NCI-H2196 (cell line): Measurements from ENCODE around the gene PVRIG.
"Not testable (repeated sequence)": the region's sequence is repeated elsewhere in the genome, so short reads cannot be mapped to it uniquely, and the experiment has no call there.

ENCODE experiments used
- DNase-seq: peaks from one replicate; lab custom pipeline; 2025; ENCODE audit not compliant: unreplicated experiment; lab: John Stamatoyannopoulos, UW

PVRIG gene

DNA sequence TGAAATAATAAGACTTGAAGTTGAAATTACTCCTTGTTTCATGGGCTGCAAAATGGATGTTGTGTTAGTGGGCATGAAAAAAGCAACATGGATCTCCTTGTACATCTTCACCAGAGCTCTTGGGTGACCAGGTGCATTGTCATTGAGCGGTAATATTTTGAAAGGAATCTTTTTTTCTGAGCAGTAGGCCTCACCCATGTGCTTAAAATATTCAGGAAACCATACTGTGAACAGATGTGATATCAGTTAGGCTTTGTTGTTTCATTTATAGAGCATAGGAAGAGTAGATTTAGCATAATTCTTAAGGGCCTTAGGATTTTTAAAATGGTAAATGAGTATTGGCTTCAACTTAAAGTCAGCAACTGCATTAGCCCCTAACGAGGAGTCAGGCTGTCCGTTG, 26.8 kb upstream of the PVRIG start:
- no peak for DNase-seq

GRCh38 chr7:100195222-100195621, 24.5 kb upstream of the PVRIG start:
- DNase-seq, result no peak

- not testable (repeated sequence) for DNase-seq
These were observed 23.8 kb upstream of the PVRIG start for GRCh38 chr7:100195901-100196322.

- DNase-seq, result no peak
These were observed 21.5 kb upstream of the PVRIG start for GRCh38 chr7:100198266-100198665.

DNA sequence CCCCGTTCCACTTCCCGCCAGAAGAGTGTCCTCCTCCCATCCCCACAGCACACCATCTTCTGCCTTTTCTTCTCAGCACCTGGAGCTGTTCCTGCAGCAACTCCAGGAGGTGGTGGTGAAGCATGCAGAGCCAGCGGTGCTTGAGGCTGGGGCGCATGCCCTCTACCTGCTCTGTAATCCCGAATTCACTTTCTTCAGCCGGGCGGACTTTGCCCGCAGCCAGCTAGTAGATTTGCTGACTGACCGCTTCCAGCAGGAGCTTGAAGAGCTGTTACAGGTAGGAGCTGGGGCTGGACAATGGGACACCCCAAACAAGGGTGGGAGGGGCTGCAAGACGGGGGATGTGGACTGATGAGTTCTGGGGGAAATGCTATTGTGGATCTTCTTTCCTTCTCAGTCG, 19.1 kb upstream of the PVRIG start:
- DNase-seq, result no peak

- DNase-seq, result no peak
These were observed 15.3 kb upstream of the PVRIG start for GRCh38 chr7:100204454-100204853.

GRCh38 chr7:100208911-100209408, 10.8 kb upstream of the PVRIG start:
- DNase-seq, result no peak

DNA sequence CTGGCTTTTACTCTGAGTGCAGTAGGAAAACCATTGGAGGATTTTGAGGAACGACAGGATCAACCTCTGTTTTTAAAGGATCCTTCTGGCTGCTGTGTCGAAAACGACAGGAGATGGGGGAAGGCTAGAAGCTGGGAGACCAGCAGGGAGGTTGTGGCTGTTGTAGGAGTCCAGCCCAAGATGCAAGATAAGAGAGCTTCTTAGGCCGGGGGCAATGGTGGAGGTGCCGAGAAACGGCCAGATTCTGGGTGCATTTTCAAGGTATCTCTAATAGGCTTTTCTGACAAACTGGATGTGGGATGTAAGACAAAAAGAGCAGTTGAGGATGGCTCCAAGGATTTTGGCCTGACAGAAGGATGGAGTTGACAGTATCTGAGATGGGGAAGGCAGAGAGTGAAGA, 10.3 kb upstream of the PVRIG start:
- DNase-seq, result no peak

GRCh38 chr7:100210805-100211204, 8.9 kb upstream of the PVRIG start:
- no peak for DNase-seq

DNA sequence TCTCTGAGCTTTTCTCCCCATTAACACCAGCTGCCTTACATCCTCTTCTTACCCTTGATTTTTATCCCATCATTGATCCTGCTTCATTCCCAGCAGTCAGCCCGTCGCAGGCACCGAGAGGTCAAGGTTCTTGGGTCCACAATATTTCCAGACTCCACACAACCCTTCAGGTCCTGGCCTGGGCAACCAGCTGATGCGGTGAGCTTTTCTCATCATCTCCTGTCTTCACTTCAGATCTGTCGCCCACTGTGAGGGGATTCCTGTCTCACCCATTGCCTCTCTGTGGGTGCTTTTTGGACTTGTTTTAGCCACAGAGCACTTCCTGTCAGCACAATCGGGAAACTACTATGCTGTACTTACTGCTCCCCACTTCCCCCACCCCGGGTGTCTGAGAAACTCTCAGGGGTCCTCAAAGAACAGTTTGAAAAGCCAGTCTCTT, 8.4 kb upstream of the PVRIG start:
- no peak for DNase-seq

DNA sequence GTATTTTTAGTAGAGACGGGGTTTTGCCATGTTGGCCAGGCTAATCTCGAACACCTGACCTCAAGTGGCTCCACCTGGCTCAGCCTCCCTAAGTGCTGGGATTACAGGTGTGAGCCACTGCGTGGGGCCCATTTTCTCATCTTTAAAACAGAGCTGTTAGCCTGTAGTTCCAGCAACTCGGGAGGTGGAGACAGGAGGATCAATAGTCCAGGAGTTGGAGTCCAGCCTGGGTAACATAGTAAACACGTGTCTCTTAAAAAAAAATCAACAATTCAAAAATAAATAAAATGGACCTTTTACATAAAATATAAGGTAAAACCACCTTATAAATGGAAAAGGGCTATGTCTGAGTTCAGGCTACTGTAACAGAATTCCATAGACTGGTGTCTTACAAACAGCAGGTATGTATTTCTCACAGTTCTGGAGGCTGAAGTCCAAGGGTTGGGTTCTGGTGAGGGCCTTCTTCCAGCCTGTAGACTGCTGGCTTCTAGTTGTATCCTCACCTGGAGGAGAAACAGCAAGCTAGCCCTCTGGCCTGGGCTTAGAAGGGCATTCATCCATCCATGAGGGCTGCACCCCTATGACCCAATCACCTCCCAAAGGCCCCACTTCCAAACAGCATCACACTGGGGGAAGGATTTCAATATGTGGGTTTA, 7.0 kb upstream of the PVRIG start:
- DNase-seq, result no peak

- no peak for DNase-seq
These were observed 6.1 kb upstream of the PVRIG start for GRCh38 chr7:100213672-100214071.

- DNase-seq, result not testable (repeated sequence)
These were observed 5.4 kb upstream of the PVRIG start for GRCh38 chr7:100214356-100214755.

DNA sequence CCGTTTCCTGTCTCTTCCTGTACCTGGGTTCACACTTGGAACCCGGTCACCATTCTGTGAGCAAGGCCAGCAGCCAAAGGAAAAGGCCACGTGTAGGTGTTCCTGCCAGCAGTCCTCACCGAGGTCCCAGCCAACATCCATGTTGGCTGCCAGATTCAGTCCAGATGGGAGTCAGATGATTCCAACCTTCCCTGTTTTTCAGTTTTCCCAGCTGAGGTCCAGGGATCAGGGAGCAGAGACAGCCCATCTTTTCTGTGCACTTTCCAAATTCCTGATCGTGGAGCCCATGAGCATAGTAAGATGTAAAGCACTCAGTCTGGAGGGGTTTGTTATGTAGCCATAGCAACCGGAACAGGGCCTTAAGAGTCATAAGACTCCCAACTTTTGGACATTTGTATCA, 3.9 kb upstream of the PVRIG start:
- no peak for DNase-seq

DNA sequence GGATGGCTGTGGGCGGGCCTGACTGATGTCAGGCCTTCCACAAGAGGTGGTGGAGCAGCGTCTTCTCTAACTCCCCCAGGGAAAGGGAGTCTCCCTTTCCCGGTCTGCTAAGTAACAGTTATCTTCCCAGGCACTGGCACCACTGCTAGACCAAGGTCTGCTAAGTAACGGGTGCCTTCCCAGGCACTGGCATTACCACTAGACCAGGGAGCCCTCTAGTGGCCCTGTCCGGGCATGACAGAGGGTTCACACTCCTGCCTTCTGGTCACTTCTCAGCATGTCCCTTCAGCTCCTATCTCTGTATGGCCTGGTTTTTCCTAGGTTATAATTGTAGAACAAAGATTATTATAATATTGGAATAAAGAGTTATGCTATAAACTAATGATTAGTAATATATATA, 1.8 kb upstream of the PVRIG start:
- peak; percentile 68 for DNase-seq

DNA sequence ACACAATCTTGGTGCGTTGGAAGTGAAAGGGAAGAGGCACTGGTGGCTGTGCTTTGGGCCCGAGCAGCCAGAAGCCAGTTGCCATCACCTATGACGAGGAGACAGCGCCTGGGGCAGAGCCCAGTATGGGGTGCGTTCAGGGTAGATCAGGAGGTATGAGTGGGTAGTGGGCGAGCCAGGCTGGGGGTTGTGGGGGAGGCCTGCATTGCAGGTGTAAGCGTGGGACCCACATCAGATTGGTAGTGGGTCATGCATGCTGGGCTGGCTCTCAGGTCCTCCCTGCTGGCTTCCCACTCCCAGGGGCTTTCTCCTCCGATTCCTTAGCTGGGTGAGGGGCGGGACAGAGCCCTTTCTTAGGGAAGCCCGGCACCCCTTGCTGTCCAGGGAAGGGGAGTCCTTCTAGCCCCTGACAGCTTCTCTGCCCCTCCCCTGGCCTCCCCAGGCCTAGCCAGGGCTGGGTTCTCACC, 445 bp upstream of the PVRIG start:
- no peak for DNase-seq

DNA sequence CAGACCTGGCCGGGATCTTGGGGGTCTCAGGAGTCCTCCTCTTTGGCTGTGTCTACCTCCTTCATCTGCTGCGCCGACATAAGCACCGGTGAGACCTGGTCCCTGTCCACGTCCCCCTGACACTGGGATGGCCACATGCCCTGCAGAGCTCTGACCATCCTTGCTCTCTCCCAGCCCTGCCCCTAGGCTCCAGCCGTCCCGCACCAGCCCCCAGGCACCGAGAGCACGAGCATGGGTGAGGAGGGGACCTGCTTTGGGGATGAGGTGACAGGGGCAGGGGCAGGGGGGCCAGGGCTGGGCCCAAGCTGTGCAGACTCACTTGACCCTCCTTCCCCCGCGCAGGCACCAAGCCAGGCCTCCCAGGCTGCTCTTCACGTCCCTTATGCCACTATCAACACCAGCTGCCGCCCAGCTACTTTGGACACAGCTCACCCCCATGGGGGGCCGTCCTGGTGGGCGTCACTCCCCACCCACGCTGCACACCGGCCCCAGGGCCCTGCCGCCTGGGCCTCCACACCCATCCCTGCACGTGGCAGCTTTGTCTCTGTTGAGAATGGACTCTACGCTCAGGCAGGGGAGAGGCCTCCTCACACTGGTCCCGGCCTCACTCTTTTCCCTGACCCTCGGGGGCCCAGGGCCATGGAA, 959 bp downstream of the PVRIG start:
- no peak for DNase-seq

GRCh38 chr7:100221231-100221718, 1.5 kb downstream of the PVRIG start:
- no peak for DNase-seq

GRCh38 chr7:100221767-100222444, 2.2 kb downstream of the PVRIG start:
- DNase-seq, result no peak

DNA sequence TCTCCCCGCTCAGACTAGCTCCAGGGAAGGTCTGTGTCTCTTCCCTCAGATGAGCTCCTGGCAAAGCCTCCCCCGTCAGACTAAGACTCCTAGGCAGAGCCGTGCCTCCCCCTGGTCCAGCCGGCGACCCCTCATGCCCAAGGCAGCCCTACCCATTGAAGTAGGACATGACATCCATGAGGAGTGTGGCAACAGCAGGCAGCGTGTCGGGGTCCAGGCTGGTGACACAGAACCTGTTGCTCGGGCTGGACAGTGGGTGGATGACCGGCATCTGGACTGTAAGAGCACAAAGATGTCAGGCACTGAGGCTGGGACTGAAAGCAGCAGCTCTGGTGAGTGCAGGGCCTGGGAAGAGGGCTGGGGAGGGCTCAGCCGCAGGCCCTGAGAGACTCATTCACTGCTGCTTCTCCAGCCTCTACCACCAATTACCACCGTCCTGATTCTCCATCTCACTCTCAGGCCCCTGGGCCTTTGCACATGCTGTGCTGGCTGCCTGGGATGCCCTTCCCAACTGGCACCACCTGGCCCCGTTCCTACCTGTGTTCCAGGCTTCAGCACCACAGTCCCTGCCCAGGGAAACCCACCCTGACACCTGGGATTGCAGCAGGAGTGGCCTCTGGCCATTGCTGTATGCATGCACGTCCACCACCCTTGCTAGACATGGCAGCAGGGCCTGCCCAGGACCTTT, 2.8 kb downstream of the PVRIG start:
- DNase-seq, result no peak

- not testable (repeated sequence) for DNase-seq
These were observed 3.7 kb downstream of the PVRIG start for GRCh38 chr7:100223376-100223927.
